Nucleus accumbens (tissue), 56 donors: Measurements from ENCODE around the gene NPIPA3.
"Not testable (repeated sequence)": the region's sequence is repeated elsewhere in the genome, so short reads cannot be mapped to it uniquely, and the experiment has no call there.

Source experiments
- DNase-seq, 56 donors: peaks; one replicate each; lab custom pipeline; 2025; lab: John Stamatoyannopoulos, UW

Gene NPIPA3

GRCh38 chr16:14703156-14704011 is at the start of gene NPIPA3:
Gene NPIPA3 (plus strand): TSS chr16:14703411. CDS start chr16:14708944, 5,533 bp downstream.
- not testable (repeated sequence) for DNase-seq

DNA sequence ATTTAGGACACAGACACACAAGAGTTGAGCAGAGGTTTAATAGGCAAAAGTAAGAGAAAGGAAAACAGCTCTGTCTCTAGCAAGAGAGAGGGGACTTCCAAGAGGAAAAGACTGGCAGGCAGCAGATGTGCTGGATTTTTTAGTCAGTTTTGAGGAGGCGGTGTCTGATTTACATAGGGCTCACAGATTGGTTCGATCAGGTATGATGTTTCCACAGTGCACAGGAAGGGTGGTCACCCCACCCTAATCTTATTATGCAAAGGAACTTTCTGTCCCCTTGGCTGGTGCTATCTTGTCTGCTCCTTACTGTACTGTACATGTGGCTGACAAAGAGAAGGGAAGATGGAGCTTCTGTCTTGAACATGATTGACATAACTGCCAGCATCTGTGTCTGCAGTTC is 45.1 kb upstream of the NPIPA3 start:
- DNase-seq: peak in 14 of 56 donors; percentile 3 to 48 (median 14)

GRCh38 chr16:14667347-14668266 is 35.6 kb upstream of the NPIPA3 start:
- DNase-seq: peak in 3 of 56 donors; percentile 1 to 11 (median 7)

DNA sequence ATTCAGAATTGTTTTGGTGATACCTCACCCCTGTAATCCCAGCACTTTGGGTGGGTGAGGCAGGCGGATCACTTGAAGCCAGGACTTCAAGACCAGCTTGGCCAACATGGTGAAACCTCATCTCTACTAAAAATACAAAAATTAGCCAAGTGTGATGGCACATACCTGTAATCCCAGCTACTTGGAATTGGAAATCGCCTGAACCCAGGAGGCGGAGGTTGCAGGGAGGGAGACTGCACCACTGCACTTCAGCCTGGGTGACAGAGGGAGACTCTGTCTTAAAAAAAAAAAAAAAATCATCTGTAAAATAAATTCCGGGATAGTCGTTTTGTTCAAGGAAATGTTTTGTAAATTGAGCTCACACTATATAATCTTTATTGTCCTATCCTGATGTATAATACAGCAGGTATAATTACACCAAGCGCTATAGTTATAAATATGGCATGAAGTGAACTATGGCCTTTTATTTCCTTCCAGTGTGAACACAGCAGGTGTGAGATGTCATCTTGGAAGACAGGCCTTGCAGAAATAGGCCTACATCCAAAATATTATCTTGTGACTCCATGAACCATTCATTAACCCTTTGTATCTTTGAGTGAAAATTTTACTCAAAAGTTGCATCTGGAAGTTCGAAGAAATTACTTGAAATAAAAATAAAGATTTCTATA is 34.5 kb upstream of the NPIPA3 start:
- DNase-seq: no peak

GRCh38 chr16:14669776-14670175 is 33.4 kb upstream of the NPIPA3 start:
- DNase-seq: no peak

- no peak for DNase-seq
Measured at GRCh38 chr16:14672403-14672971, 30.7 kb upstream of the NPIPA3 start.

- DNase-seq: no peak
Measured at GRCh38 chr16:14676633-14677032, 26.6 kb upstream of the NPIPA3 start.

GRCh38 chr16:14677627-14678026 is 25.6 kb upstream of the NPIPA3 start:
- DNase-seq: no peak

- no peak for DNase-seq
Measured at GRCh38 chr16:14678748-14679497, 24.3 kb upstream of the NPIPA3 start.

DNA sequence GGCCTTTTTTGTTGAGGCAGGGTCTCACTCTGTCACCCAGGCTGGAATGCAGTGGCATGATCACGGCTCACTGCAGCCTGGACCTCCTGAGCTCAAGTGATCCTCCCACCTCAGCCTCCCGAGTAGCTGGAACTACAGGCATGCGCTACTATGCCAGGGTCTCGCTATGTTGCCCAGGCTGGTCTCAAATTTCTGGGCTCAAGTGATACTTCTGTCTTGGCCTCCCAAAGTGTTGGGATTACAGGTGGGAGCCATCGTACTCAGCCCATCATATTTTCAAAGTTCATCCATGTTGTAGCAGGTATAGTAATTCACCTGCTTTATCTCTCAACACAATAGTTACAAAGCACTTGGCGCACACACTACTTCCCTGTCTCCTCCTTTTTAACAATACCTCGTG is 22.8 kb upstream of the NPIPA3 start:
- DNase-seq: not testable (repeated sequence)

- DNase-seq: no peak
Measured at GRCh38 chr16:14681115-14681514, 22.1 kb upstream of the NPIPA3 start.

GRCh38 chr16:14682121-14682520 is 21.1 kb upstream of the NPIPA3 start:
- no peak for DNase-seq

DNA sequence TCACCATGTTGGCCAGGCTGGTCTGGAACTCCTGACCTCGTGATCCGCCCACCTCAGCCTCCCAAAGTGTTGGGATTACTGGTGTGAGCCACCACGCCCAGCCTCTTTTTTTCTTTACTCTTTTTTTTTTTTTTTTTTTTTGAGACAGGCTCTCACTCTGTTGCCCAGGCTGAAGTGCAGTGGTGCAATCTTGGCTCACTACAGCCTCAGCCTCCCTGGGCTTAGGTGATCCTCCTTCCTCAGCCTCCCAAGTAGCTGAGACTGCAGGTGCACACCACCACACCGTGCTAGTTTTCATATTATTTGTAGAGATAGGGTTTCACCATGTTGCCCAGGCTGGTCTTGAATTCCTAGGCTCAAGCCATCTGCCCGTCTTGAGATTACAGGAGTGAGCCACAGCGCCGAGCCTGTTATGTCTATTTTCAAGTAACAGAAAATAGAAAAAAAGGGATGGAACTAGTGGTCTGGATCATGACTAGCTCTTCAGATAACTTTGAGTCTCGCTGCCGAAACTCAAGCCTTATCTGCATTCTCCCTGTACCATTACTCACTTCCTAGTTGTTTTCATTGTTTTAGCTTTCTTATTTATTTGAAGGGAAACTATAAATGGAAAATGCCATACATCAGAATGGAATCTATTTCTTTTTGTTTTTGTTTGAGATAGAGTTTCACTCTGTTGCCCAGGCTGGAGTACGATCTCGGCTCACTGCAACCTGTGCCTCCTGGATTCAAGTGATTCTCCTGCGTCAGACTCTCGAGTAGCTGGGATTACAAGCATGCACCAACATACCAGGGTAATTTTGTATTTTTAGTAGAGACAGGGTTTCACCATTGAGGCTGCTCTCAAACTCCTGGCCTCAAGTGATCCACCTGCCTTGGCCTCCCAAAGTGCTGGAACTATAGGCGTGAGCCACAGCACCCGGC is 17.1 kb upstream of the NPIPA3 start:
- not testable (repeated sequence) for DNase-seq

DNA sequence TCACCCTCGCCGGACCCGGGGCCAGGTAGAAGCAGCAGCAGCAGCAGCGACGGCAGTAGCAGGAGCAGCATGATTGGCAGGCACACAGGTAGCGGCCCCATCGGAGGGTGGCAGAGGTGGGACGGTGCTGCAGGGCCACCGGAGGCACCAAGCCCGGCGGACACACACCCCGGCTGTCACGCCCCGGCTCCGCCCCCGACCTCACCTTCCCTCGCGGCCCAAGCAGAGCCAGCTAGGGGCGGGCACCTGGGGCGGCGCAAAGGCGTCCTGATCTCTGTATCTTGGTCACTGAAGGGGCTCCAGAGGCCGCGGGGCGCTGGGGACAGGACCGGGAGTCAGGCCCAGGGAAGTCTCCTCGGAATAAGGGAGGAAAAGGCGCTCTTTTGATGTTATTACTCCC is 9.1 kb upstream of the NPIPA3 start, which contains the start of gene PLA2G10:
Gene PLA2G10, minus strand, starts transcription at position 180 of the 400 bp plus-strand sequence. Its CDS starts 79 bp downstream, at position 101.
- not testable (repeated sequence) for DNase-seq

- not testable (repeated sequence) for DNase-seq
Measured at GRCh38 chr16:14701859-14702258, 1.4 kb upstream of the NPIPA3 start.

DNA sequence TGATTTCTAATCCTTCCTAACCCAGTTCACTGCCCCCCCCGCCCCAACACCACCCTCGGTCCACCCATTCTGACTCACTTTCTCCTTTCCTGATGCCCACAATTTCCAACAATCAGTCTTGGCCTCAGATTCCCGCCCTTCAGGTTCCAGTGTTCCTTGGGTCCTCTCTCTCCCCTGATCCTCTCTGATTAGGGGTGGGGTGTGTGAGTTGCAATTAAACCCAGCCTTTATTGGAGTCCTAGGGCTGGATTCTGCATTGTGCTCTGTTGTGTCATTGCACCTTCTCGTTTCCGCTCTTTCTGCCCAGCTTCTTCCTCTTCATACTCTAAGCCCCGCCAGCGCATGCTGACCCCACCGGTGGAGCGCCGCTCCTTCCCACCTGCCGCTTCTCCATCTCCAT is 539 bp upstream of the NPIPA3 start:
- DNase-seq: not testable (repeated sequence)

DNA sequence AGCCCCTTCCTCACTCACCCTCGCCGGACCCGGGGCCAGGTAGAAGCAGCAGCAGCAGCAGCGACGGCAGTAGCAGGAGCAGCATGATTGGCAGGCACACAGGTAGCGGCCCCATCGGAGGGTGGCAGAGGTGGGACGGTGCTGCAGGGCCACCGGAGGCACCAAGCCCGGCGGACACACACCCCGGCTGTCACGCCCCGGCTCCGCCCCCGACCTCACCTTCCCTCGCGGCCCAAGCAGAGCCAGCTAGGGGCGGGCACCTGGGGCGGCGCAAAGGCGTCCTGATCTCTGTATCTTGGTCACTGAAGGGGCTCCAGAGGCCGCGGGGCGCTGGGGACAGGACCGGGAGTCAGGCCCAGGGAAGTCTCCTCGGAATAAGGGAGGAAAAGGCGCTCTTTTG is 30.0 kb downstream of the NPIPA3 start:
- DNase-seq: not testable (repeated sequence)

DNA sequence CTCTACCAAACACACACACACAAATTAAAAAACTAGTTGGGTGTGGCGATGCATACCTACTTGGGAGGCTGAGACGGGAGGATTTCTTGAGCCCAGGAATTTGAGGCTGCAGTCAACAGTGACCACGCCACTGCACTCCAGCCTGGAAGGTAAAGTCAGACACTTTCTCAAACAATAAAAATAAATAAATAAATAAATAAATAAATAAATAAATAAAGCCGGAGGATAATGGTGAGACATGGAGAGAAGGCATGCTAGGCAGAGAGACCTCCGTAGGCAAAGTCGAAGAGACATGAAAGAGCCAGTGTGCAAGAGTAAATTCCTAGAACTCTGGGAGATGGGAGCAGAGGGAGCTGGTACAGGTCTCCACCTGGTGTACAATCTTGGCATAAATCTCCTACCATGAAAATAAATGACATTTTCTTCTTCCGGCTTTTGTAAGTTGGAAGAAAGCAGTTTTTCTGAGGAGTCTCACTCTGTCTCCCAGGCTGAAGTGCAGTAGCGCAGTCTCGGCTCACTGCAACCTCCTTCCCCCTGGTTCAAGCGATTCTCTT is 37.7 kb downstream of the NPIPA3 start:
- not testable (repeated sequence) for DNase-seq
